Lower leg skin (tissue), 4 donors: ENCODE results near the gene SERPIND1. TPM values are rescaled to one million over a fixed set of nuclear protein-coding genes. Genes with fewer than 3 reads are reported as not detected.

ENCODE experiments used
- DNase-seq, 2 donors: peaks; one replicate each; pipeline ENCODE4 v3.0.0-alpha.2; 2019; ENCODE audit warnings: low spot score in 2 of 2
- H3K4me3 ChIP-seq: fragments of 200-600 bp; sonication (generic); 2 replicates; pipeline ENCODE4 v1.5.1; 2017; ENCODE audit warnings: mild to moderate bottlenecking, low read depth; ENCODE audit not compliant: poor library complexity, severe bottlenecking
- POLR2A ChIP-seq, 2 donors: fragments of 450-650 bp; IDR thresholded peaks; one replicate each; pipeline ENCODE4 v1.6.1; 2016 to 2017; ENCODE audit warnings: antibody characterized with exemption in 2 of 2, mild to moderate bottlenecking in 1 of 2, moderate library complexity in 1 of 2
- WGBS, 2 donors: methylation state at CpG; one replicate each; pipeline ENCODE4 v1.1.5; 2018; 5-methylcytosine and 5-hydroxymethylcytosine counted together
- intact Hi-C: fragments of 100-400 bp; cut with DNase I; formaldehyde crosslinking; loops from one replicate; pipeline ENCODE4 v1.15.0; 2023; ENCODE audit warnings: low total_unique reads
- total RNA-seq, 4 donors: library from RNA; depleted of rRNA; stranded (reverse); fragments of >200 nt; gene quantifications; one replicate each; pipeline ENCODE4 v1.1.0, GENCODE V29; 2016
- TF ChIP-seq, protein P1 (sequence below), 3 donors: fragments of 450-650 bp; IDR thresholded peaks; one replicate each; pipeline ENCODE4 v1.5.1; 2016; ENCODE audit warnings: antibody characterized with exemption in 3 of 3, mild to moderate bottlenecking in 3 of 3, moderate library complexity in 2 of 3

Gene SERPIND1
- total RNA-seq, 4 donors from 2014 or later, result not detected

DNA sequence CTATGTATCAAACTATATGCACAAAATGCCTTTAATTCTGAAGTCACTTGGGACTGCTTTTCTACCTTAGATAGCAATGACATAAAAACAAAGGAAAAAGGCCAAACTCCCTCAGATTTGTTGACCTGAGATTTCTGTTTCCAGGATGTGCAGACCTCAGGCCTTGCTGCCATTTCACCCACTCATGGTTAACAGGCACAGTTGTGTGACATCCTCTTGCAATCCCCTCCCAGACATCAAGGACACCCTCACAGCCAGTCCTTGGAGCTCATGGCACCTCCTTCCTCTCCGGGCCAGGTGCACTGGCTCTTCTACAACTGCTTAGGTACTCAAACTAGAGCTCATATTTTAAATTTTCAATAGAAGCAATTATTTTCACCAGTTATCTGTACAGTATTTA, 37.3 kb downstream of the SERPIND1 start:
- TF ChIP-seq, protein P1, sequence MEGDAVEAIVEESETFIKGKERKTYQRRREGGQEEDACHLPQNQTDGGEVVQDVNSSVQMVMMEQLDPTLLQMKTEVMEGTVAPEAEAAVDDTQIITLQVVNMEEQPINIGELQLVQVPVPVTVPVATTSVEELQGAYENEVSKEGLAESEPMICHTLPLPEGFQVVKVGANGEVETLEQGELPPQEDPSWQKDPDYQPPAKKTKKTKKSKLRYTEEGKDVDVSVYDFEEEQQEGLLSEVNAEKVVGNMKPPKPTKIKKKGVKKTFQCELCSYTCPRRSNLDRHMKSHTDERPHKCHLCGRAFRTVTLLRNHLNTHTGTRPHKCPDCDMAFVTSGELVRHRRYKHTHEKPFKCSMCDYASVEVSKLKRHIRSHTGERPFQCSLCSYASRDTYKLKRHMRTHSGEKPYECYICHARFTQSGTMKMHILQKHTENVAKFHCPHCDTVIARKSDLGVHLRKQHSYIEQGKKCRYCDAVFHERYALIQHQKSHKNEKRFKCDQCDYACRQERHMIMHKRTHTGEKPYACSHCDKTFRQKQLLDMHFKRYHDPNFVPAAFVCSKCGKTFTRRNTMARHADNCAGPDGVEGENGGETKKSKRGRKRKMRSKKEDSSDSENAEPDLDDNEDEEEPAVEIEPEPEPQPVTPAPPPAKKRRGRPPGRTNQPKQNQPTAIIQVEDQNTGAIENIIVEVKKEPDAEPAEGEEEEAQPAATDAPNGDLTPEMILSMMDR (IDR thresholded peaks at IDR 0.05), result no peak
- TF ChIP-seq POLR2A (IDR thresholded peaks at IDR 0.05), result no peak
- H3K4me3 ChIP-seq, result no peak overlapping the region
- peak in 1 of 2 donors; percentile 17 for DNase-seq
- 87 to 96% methylated on average over 1 of the region's 1 CpG for WGBS, 2 donors
- intact Hi-C loops, result no loop called here

DNA sequence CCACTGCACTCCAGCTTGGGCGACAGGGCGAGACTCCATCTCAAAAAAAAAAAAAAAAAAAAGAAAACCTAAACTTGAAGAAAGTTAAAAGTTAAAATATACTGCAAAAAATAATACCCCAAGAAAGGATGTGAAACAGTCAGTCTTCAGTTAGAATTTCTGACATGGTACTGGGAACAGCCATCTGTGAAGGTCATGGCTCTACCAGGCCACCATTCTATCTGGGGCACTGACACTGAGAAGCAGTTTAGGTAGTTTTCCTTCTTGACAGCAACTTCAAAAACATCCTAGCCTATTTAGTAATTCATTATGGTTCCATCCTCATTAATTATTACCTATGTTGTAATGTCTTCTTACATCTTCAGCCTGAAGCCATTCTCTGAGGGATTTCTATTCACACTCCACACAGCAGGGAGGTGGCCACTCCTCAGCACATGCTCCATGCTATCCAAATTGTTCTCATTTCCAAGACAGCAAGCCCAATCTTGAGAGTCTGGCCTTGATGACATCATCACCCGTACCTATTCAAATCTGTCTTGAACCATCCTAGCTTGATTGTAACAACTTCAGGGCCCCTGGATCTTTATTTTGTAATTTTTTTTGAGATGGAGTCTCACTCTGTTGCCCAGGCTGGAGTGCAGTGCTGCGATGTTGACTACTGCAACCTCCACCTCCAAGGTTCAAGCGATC, 38.2 kb downstream of the SERPIND1 start:
- H3K4me3 ChIP-seq, result no peak overlapping the region
- TF ChIP-seq, protein P1 (IDR thresholded peaks at IDR 0.05), result no peak
- no peak for TF ChIP-seq POLR2A (IDR thresholded peaks at IDR 0.05)
- 92 to 94% methylated on average over 5 of the region's 5 CpGs for WGBS, 2 donors
- intact Hi-C loops, result no loop called here
- peak in 1 of 2 donors; percentile 6 for DNase-seq

DNA sequence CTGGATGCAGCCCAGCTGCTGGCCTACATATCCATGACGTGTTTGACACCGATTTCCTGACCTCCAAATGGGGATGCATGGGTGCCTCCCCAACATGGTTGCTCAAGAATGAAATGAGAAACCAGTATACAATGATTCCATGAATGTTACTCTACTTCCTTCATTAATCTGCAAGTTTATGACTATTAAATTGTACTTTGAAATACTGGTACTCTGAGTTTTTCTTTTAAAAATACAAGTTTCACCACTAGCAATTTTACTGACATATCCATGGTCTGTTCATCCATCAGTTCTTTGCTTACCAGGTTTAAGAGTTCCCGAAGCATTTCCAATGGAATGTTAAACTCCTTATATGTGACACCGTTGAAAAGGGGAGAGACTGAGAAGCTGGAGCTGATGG, 39.1 kb downstream of the SERPIND1 start:
- intact Hi-C loops, result no loop called here
- DNase-seq, result no peak
- no peak for TF ChIP-seq POLR2A (IDR thresholded peaks at IDR 0.05)
- TF ChIP-seq, protein P1 (IDR thresholded peaks at IDR 0.05), result no peak

DNA sequence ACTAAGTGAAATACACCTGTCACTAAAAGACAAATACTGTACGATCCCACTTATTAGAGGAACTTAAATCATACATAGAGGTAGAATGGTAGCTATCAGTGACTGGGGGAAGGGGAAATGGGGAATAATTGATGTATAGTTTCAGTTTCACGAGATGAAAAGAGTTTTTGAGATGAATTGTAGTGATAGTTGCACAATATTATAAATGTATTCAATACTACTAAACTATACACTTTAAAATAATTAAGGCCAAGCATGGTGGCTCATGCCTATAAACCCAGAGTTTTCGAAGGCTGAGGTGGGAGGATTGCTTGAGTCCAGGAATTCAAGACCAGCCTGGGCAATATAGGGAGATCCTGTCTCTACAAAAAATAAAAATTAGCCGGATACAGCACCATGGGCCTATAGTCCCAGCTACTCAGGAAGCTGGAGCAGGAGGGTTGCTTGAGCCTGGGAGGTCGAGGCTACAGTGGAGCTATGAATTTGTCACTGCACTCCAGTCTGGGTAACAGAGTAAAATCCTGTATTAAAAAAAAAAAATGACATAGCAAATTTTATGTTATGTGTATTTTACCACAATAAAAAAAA, 40.4 kb downstream of the SERPIND1 start:
- 90 to 94% methylated on average over 5 of the region's 5 CpGs for WGBS, 2 donors
- H3K4me3 ChIP-seq, result no peak overlapping the region
- DNase-seq, result no peak
- intact Hi-C loops, result no loop called here
- TF ChIP-seq POLR2A (IDR thresholded peaks at IDR 0.05), result no peak
- TF ChIP-seq, protein P1 (IDR thresholded peaks at IDR 0.05), result no peak

More for the DNA sequence above, 39.1 kb downstream of the SERPIND1 start:
- WGBS, 2 donors, result 94 to 96% methylated on average over 4 of the region's 4 CpGs
- no peak overlapping the region for H3K4me3 ChIP-seq

DNA sequence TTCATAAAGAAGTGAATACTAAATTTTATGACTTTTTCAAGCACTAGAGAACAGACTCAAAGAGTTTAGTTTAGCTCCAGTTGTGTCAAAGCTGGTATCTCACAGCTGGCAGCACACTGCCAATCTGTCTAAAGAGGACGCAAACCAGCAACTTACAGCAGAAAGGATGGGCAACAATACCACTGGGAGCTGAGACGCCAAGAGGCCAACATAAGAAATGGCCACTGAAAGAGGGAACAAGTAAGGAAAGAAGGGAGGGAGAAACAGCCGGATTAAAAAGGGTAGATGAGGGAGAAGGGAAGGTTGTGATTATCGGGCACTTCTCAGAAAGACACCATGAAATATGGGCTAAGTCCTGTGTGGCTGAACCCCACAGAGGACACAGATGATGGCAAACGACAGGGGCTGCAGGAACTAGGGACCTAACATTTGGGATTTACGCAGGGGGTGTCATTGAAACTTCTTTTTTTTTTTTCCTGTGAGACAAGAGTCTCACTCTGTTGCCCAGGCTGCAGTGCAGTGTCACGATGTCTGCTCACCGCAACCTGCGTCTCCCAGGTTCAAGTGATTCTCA, 41.7 kb downstream of the SERPIND1 start:
- 95 to 96% methylated on average over 9 of the region's 9 CpGs for whole genome bisulfite sequencing, 2 donors
- no peak for DNase-seq
- no peak overlapping the region for H3K4me3 ChIP-seq
- TF ChIP-seq, protein P1 (IDR thresholded peaks at IDR 0.05), result no peak
- TF ChIP-seq POLR2A (IDR thresholded peaks at IDR 0.05), result no peak
- intact Hi-C loops, result no loop called here
